HG03342 (cell line): ENCODE data around the gene KIF5C.

ENCODE experiments used
- ATAC-seq: cut with Tn5 transposase; IDR thresholded peaks from one replicate; pipeline ENCODE4 v1.9.1; 2021; ENCODE audit warnings: mild to moderate bottlenecking, moderate library complexity; ENCODE audit not compliant: unreplicated experiment

KIF5C gene

GRCh38 chr2:149037851-149038250, 162.8 kb downstream of the KIF5C start:
- ATAC-seq = no peak

GRCh38 chr2:149038442-149039212, 163.6 kb downstream of the KIF5C start, which contains the start of gene LYPD6B:
Gene LYPD6B (plus strand): TSS chr2:149038699. CDS start chr2:149130949, 92,250 bp downstream.
- ATAC-seq = peak; percentile 62

- no peak for ATAC-seq
These were observed 164.2 kb downstream of the KIF5C start for GRCh38 chr2:149039213-149039724.

GRCh38 chr2:149040451-149040850, 165.4 kb downstream of the KIF5C start:
- ATAC-seq = peak; percentile 42

GRCh38 chr2:149041482-149041881, 166.5 kb downstream of the KIF5C start:
- ATAC-seq = no peak

GRCh38 chr2:149042881-149043280, 167.9 kb downstream of the KIF5C start:
- no peak for ATAC-seq

- ATAC-seq = no peak
These were observed 169.5 kb downstream of the KIF5C start for GRCh38 chr2:149044500-149044899.

GRCh38 chr2:149047118-149047517, 172.1 kb downstream of the KIF5C start:
- no peak for ATAC-seq

GRCh38 chr2:149049142-149049541, 174.1 kb downstream of the KIF5C start:
- ATAC-seq = no peak

GRCh38 chr2:149050188-149050587, 175.2 kb downstream of the KIF5C start:
- peak; percentile 85 for ATAC-seq

GRCh38 chr2:149055751-149056150, 180.7 kb downstream of the KIF5C start:
- ATAC-seq = no peak

GRCh38 chr2:149056541-149057255, 181.7 kb downstream of the KIF5C start:
- no peak for ATAC-seq

GRCh38 chr2:149057401-149057800, 182.4 kb downstream of the KIF5C start:
- no peak for ATAC-seq

GRCh38 chr2:149058936-149059335, 183.9 kb downstream of the KIF5C start:
- no peak for ATAC-seq

GRCh38 chr2:149059822-149060221, 184.8 kb downstream of the KIF5C start:
- no peak for ATAC-seq

- no peak for ATAC-seq
These were observed 186.2 kb downstream of the KIF5C start for GRCh38 chr2:149061133-149061745.

- ATAC-seq = no peak
These were observed 187.5 kb downstream of the KIF5C start for GRCh38 chr2:149062531-149062930.

- no peak for ATAC-seq
These were observed 188.2 kb downstream of the KIF5C start for GRCh38 chr2:149063177-149063576.

- no peak for ATAC-seq
These were observed 189.4 kb downstream of the KIF5C start for GRCh38 chr2:149064365-149064841.

- no peak for ATAC-seq
These were observed 190.0 kb downstream of the KIF5C start for GRCh38 chr2:149064856-149065630.
